ENCODE results near the gene CLEC2B. TPM values are rescaled to one million over a fixed set of nuclear protein-coding genes. Genes with fewer than 3 reads are reported as not detected.
A peak's percentile ranks its signal among the peaks of the same experiment; 100 is the strongest.

CLEC2B gene
- total and polyA plus RNA-seq, 4 donors, result 2.9 to 4.2 (median 3.1) TPM

GRCh38 chr12:9843407-9843806 is 25.7 kb downstream of the CLEC2B start:
- H3K27ac ChIP-seq (ENCODE audit: low read depth in 1 of 2, low read length in 2 of 2), result no peak overlapping the region
- no peaks in the 10 kb centered on the region for H3K27me3 ChIP-seq (ENCODE audit: control insufficient read depth in 4 of 4, insufficient read depth in 4 of 4, low read length in 3 of 4)
- no peak for TF ChIP-seq HNF4G (IDR thresholded peaks at IDR 0.05)
- DNase-seq (ENCODE audit: low spot score), result no peak
- no peaks in the 10 kb centered on the region for H3K36me3 ChIP-seq (ENCODE audit: control insufficient read depth in 4 of 4, insufficient read depth in 3 of 4, low read depth in 1 of 4, low read length in 3 of 4)
- no peak overlapping the region for H3K4me3 ChIP-seq (ENCODE audit: low read depth in 1 of 3, low read length in 3 of 3)
- no peak overlapping the region for H3K9ac ChIP-seq (ENCODE audit: low read depth in 1 of 2, low read length in 2 of 2)
- H3K9me3 ChIP-seq (ENCODE audit: control insufficient read depth in 4 of 4, low read length in 3 of 4), result no peaks in the 10 kb centered on the region
- 52% methylated on average over 3 of the region's 3 CpGs for WGBS
- H3K4me1 ChIP-seq (ENCODE audit: control insufficient read depth in 4 of 4, insufficient read depth in 4 of 4, low read length in 3 of 4), result no peaks in the 10 kb centered on the region

GRCh38 chr12:9831720-9832119 is 37.4 kb downstream of the CLEC2B start:
- Histone ChIP-seq H3K36me3 (ENCODE audit: control insufficient read depth in 4 of 4, insufficient read depth in 3 of 4, low read depth in 1 of 4, low read length in 3 of 4) (no peaks in the 10 kb centered on the region), H3K27me3 (ENCODE audit: control insufficient read depth in 4 of 4, insufficient read depth in 4 of 4, low read length in 3 of 4) (no peaks in the 10 kb centered on the region), H3K9me3 (ENCODE audit: control insufficient read depth in 4 of 4, low read length in 3 of 4) (no peaks in the 10 kb centered on the region), H3K9ac (ENCODE audit: low read depth in 1 of 2, low read length in 2 of 2) (no peak overlapping the region), H3K27ac (ENCODE audit: low read depth in 1 of 2, low read length in 2 of 2) (no peak overlapping the region), H3K4me1 (ENCODE audit: control insufficient read depth in 4 of 4, insufficient read depth in 4 of 4, low read length in 3 of 4) (peaks cover 0 to 5% (median 0%) of the 10 kb centered on the region in 4 donors), H3K4me3 (ENCODE audit: low read depth in 1 of 3, low read length in 3 of 3) (no peak overlapping the region)
- TF ChIP-seq ATF3 (IDR thresholded peaks at IDR 0.05) (no peak), TAF1 (conservative IDR thresholded peaks at IDR 0.05) (no peak), NR2F2 (IDR thresholded peaks at IDR 0.05) (no peak), HNF4G (IDR thresholded peaks at IDR 0.05) (no peak), FOXA1 (IDR thresholded peaks at IDR 0.05) (no peak), CTCF (IDR thresholded peaks at IDR 0.05; ENCODE audit: low read depth, low read length, missing input control) (no peak), HNF4A (conservative IDR thresholded peaks at IDR 0.05) (no peak), GABPA (IDR thresholded peaks at IDR 0.05 in 1 of 2, conservative IDR thresholded peaks at IDR 0.05 in 1 of 2) (no peak), MAX (IDR thresholded peaks at IDR 0.05) (no peak)
- DNase-seq (ENCODE audit: low spot score), result no peak
- 61% methylated on average over 3 of the region's 3 CpGs for WGBS

GRCh38 chr12:9829982-9830381 is 39.2 kb downstream of the CLEC2B start:
- Histone ChIP-seq H3K4me1 (ENCODE audit: control insufficient read depth in 4 of 4, insufficient read depth in 4 of 4, low read length in 3 of 4) (peaks cover 0 to 5% (median 0%) of the 10 kb centered on the region in 4 donors), H3K36me3 (ENCODE audit: control insufficient read depth in 4 of 4, insufficient read depth in 3 of 4, low read depth in 1 of 4, low read length in 3 of 4) (no peaks in the 10 kb centered on the region), H3K9ac (ENCODE audit: low read depth in 1 of 2, low read length in 2 of 2) (peak overlapping the region in 1 of 2 donors; percentile 7), H3K27me3 (ENCODE audit: control insufficient read depth in 4 of 4, insufficient read depth in 4 of 4, low read length in 3 of 4) (no peaks in the 10 kb centered on the region), H3K9me3 (ENCODE audit: control insufficient read depth in 4 of 4, low read length in 3 of 4) (no peaks in the 10 kb centered on the region), H3K4me3 (ENCODE audit: low read depth in 1 of 3, low read length in 3 of 3) (no peak overlapping the region), H3K27ac (ENCODE audit: low read depth in 1 of 2, low read length in 2 of 2) (no peak overlapping the region)
- DNase-seq (ENCODE audit: low spot score), result no peak
- no peak for TF ChIP-seq FOXA1 (IDR thresholded peaks at IDR 0.05)
- TF ChIP-seq NR2F2 (IDR thresholded peaks at IDR 0.05), result no peak
- no peak for TF ChIP-seq ATF3 (IDR thresholded peaks at IDR 0.05)
- no peak for TF ChIP-seq CTCF (IDR thresholded peaks at IDR 0.05; ENCODE audit: low read depth, low read length, missing input control)
- no peak for TF ChIP-seq MAX (IDR thresholded peaks at IDR 0.05)
- no peak for TF ChIP-seq GABPA (IDR thresholded peaks at IDR 0.05 in 1 of 2, conservative IDR thresholded peaks at IDR 0.05 in 1 of 2)
- no peak for TF ChIP-seq HNF4A (conservative IDR thresholded peaks at IDR 0.05)
- TF ChIP-seq REST (IDR thresholded peaks at IDR 0.05), result no peak
- no peak for TF ChIP-seq RXRA (IDR thresholded peaks at IDR 0.05)
- no peak for TF ChIP-seq HNF4G (IDR thresholded peaks at IDR 0.05)
- TF ChIP-seq YY1 (IDR thresholded peaks at IDR 0.05), result no peak
- TF ChIP-seq TAF1 (conservative IDR thresholded peaks at IDR 0.05), result no peak
- TF ChIP-seq SP1 (IDR thresholded peaks at IDR 0.05), result no peak
- TF ChIP-seq EGR1 (IDR thresholded peaks at IDR 0.05; ENCODE audit: low read depth in 2 of 2), result no peak
- WGBS, result 67% methylated on average over 5 of the region's 5 CpGs
